D721Med (cell line): ENCODE data around the gene DDX50.
A peak's percentile ranks its signal among the peaks of the same experiment; 100 is the strongest.
"Not testable (repeated sequence)": the region's sequence is repeated elsewhere in the genome, so short reads cannot be mapped to it uniquely, and the experiment has no call there.

Source experiments
- DNase-seq: peaks from one replicate; pipeline ENCODE4 v3.0.0; 2011; ENCODE audit warnings: low spot score; ENCODE audit not compliant: insufficient read length
- FAIRE-seq: peaks from 2 replicates; lab custom pipeline; 2011; peaks lifted over from hg19 to GRCh38; lab: Jason Lieb, UNC
- CTCF ChIP-seq: IDR thresholded peaks from 2 replicates; pipeline ENCODE4 v1.5.1; 2012; ENCODE audit warnings: mild to moderate bottlenecking, control low read depth; ENCODE audit not compliant: insufficient read depth; ENCODE audit errors: missing control alignments

The DDX50 gene

GRCh38 chr10:68963151-68963550 is 62.0 kb downstream of the DDX50 start:
- TF ChIP-seq CTCF: no peak
- FAIRE-seq (no peak), DNase-seq (no peak)

- DNase-seq: no peak
- no peak for FAIRE-seq
- TF ChIP-seq CTCF: no peak
Measured at GRCh38 chr10:68973975-68974374, 72.9 kb downstream of the DDX50 start.

- not testable (repeated sequence) for DNase-seq, FAIRE-seq
Measured at GRCh38 chr10:68975936-68976473, 74.9 kb downstream of the DDX50 start.

- FAIRE-seq, DNase-seq: not testable (repeated sequence)
Measured at GRCh38 chr10:68979738-68980137, 78.6 kb downstream of the DDX50 start.

GRCh38 chr10:68981074-68981473 is 80.0 kb downstream of the DDX50 start:
- DNase-seq: no peak
- TF ChIP-seq CTCF: no peak
- no peak for FAIRE-seq

- DNase-seq: no peak
- FAIRE-seq: no peak
- no peak for TF ChIP-seq CTCF
Measured at GRCh38 chr10:68982389-68982788, 81.3 kb downstream of the DDX50 start.

- TF ChIP-seq CTCF: no peak
- no peak for DNase-seq
- no peak for FAIRE-seq
Measured at GRCh38 chr10:68987611-68988010, 86.5 kb downstream of the DDX50 start.

- peak; percentile 56 for TF ChIP-seq CTCF
- peak; percentile 75 for DNase-seq
- peak; percentile 81 for FAIRE-seq
Measured at GRCh38 chr10:68988530-68989316, 87.6 kb downstream of the DDX50 start, which contains the start of gene KIFBP. TSS of gene KIFBP (plus strand) at chr10:68988803. CDS start at chr10:68988833, 30 bp downstream.
